Tibial artery (tissue), 4 donors: ENCODE results near the gene PCAT6.

ENCODE experiments used
- DNase-seq, 2 donors: peaks; one replicate each; pipeline ENCODE4 v3.0.0-alpha.2; 2019
- H3K27ac ChIP-seq, 2 donors: fragments of 200-600 bp; sonication (generic) in 1 of 2; 1 replicate in 1 of 2; 2 replicates in 1 of 2; pipeline ENCODE4 v1.5.1; 2018 to 2019; ENCODE audit warnings: mild to moderate bottlenecking in 1 of 2
- H3K27me3 ChIP-seq, 2 donors: fragments of 200-600 bp; sonication (generic) in 1 of 2; one replicate each; pipeline versions ENCODE4 v1.5.1 to v1.6.0; 2016 to 2019
- H3K36me3 ChIP-seq, 3 donors: fragments of 200-600 bp; sonication (generic) in 2 of 3; one replicate each; pipeline ENCODE4 v1.5.1; 2016 to 2019; ENCODE audit warnings: mild to moderate bottlenecking in 2 of 3
- H3K4me1 ChIP-seq, 4 donors: fragments of 200-600 bp; sonication (generic) in 2 of 4; 1 replicate in 3 of 4; 2 replicates in 1 of 4; pipeline ENCODE4 v1.5.1; 2016 to 2019
- H3K4me3 ChIP-seq, 2 donors: fragments of 200-600 bp; sonication (generic) in 1 of 2; 1 replicate in 1 of 2; 2 replicates in 1 of 2; pipeline ENCODE4 v1.5.1; 2018 to 2019; ENCODE audit warnings: mild to moderate bottlenecking in 2 of 2
- H3K9me3 ChIP-seq, 3 donors: fragments of 200-600 bp; sonication (generic) in 1 of 3; one replicate each; pipeline ENCODE4 v1.5.1; 2016 to 2019
- CTCF ChIP-seq, 2 experiments: fragments of 200-600 bp in 1 of 2; fragments of 450-650 bp in 1 of 2; IDR thresholded peaks; one replicate each; pipeline ENCODE4 v1.5.1; 2017 to 2019; ENCODE audit warnings: antibody characterized with exemption in 2 of 2, mild to moderate bottlenecking in 1 of 2, moderate library complexity in 1 of 2
- intact Hi-C: fragments of 100-400 bp; cut with DNase I; formaldehyde crosslinking; loops from one replicate; pipeline ENCODE4 v1.15.0; 2023; ENCODE audit warnings: low total_unique reads

PCAT6 gene

GRCh38 chr1:202807926-202808757, 2.6 kb upstream of the PCAT6 start, which contains the start of gene KDM5B:
Gene KDM5B, minus strand, starts transcription at chr1:202808421. Its CDS starts 116 bp downstream, at chr1:202808305.
- no peaks in the 10 kb centered on the region for H3K9me3 ChIP-seq
- no peak for TF ChIP-seq CTCF (IDR thresholded peaks at IDR 0.05)
- H3K4me3 ChIP-seq = peak within 1 kb of the TSS; percentile 91 to 99
- H3K27ac ChIP-seq = peak within 1 kb of the TSS; percentile 78 to 82
- no peaks in the 10 kb centered on the region for H3K36me3 ChIP-seq
- peak; percentile 36 to 78 for DNase-seq
- intact Hi-C loops = no loop called here
- H3K27me3 ChIP-seq = no peaks in the 10 kb centered on the region
- H3K4me1 ChIP-seq = peaks cover 0 to 37% (median 24%) of the 10 kb centered on the region in 4 donors

GRCh38 chr1:202809597-202810159, 1.1 kb upstream of the PCAT6 start:
- TF ChIP-seq CTCF (IDR thresholded peaks at IDR 0.05) = no peak
- Histone ChIP-seq H3K36me3 (no peaks in the 10 kb centered on the region), H3K4me1 (peaks cover 0 to 31% (median 24%) of the 10 kb centered on the region in 4 donors), H3K4me3 (peak overlapping the region; percentile 60 to 84), H3K9me3 (no peaks in the 10 kb centered on the region), H3K27me3 (no peaks in the 10 kb centered on the region), H3K27ac (peak overlapping the region in 1 of 2 donors; percentile 72)
- intact Hi-C loops = loop anchor here (10.0 kb wide), 1 partner anchor 55 kb away; no protein-coding TSS in a partner anchor
- no peak for DNase-seq

GRCh38 chr1:202810193-202810614, 550 bp upstream of the PCAT6 start:
- Histone ChIP-seq H3K4me3 (peak overlapping the region; percentile 60 to 84), H3K36me3 (no peaks in the 10 kb centered on the region), H3K27me3 (no peaks in the 10 kb centered on the region), H3K9me3 (no peaks in the 10 kb centered on the region), H3K27ac (peak overlapping the region; percentile 65 to 72), H3K4me1 (peaks cover 0 to 29% (median 24%) of the 10 kb centered on the region in 4 donors)
- TF ChIP-seq CTCF (IDR thresholded peaks at IDR 0.05) = no peak
- DNase-seq = no peak
- intact Hi-C loops = loop anchor here (10.0 kb wide), 1 partner anchor 55 kb away; no protein-coding TSS in a partner anchor

- DNase-seq = no peak
- Histone ChIP-seq H3K27me3 (no peaks in the 10 kb centered on the region), H3K4me3 (peak overlapping the region; percentile 60 to 84), H3K4me1 (peaks cover 0 to 22% (median 13%) of the 10 kb centered on the region in 4 donors), H3K9me3 (no peaks in the 10 kb centered on the region), H3K36me3 (no peaks in the 10 kb centered on the region), H3K27ac (peak overlapping the region; percentile 65 to 72)
- intact Hi-C loops = loop anchor here (10.0 kb wide), 1 partner anchor 53 kb away; no protein-coding TSS in a partner anchor
- no peak for TF ChIP-seq CTCF (IDR thresholded peaks at IDR 0.05)
Observed at GRCh38 chr1:202811296-202812175, 782 bp downstream of the PCAT6 start.
